Measurements from ENCODE around the gene TACC2. TPM values are rescaled to one million over a fixed set of nuclear protein-coding genes. Genes with fewer than 3 reads are reported as not detected.

Gene TACC2
- total and polyA plus RNA-seq, 2 experiments from 2014 or later = 4.3 to 16.7 TPM

DNA sequence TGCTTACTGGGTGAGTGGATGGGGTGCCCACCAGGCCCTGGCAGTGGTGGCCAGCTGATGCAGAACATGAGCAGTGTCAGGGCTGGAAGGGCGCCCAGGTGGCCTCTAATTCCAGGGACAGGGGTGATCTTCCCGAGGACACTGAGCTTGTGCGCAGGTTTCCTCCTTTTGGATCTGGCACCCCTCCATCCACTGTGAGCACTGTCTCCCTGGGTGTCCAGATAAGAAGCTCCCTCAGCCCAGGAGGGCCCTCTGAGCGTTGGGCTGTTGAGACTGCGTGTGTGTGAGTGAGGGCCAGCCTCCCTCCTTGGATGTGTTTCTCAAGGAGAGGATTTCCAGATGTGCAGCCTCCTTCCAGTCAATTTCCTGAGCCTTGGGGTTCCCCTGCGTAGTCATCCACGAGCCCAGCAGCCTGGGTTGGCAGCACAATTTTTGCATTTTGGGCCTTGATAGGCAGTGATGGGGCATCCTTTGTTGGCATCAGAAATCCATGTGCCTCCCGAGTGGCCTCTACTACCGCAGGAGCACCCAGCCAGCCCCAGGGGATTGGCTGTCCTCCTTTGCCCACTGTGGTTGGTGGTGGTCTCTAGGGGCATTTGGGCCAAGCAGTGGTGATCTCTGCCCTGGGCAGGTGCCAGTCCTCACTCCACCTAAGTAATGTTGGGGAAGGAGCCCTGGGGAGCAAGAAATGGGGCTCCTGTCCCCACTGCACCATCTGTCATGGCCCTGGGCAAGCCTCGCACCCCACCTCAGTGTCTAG, 261.2 kb downstream of the TACC2 start:
- H3K4me1 ChIP-seq (ENCODE audit: insufficient read depth) = no peaks in the 10 kb centered on the region
- DNase-seq = no peak
- no peak overlapping the region for H2AFZ ChIP-seq
- no peaks in the 10 kb centered on the region for H3K9me3 ChIP-seq (ENCODE audit: low read depth)
- no peak overlapping the region for H3K4me2 ChIP-seq (ENCODE audit: unreplicated experiment)
- H4K20me1 ChIP-seq (ENCODE audit: insufficient read depth) = no peaks in the 10 kb centered on the region
- no peak overlapping the region for H3K27ac ChIP-seq
- H3K36me3 ChIP-seq (ENCODE audit: low read depth) = no peaks in the 10 kb centered on the region
- in situ Hi-C loops (cut with MboI) = no loop called here
- H3F3A ChIP-seq (ENCODE audit: insufficient read depth) = no peaks in the 10 kb centered on the region
- H3K27me3 ChIP-seq (replicated peaks; ENCODE audit: insufficient read depth) = no peaks in the 10 kb centered on the region
- H3K9ac ChIP-seq = no peak overlapping the region
- H3K79me2 ChIP-seq (ENCODE audit: insufficient read depth) = no peaks in the 10 kb centered on the region
- H3K4me3 ChIP-seq = no peak overlapping the region
- WGBS, 2 experiments (ENCODE audit: low coverage in 1 of 2, low lambda C conversion rate in 2 of 2, missing lambda C conversion rate in 2 of 2) = 89 to 90% methylated on average over 10 of the region's 10 CpGs
- no peak for TF ChIP-seq EZH2 (IDR thresholded peaks at IDR 0.05; ENCODE audit: insufficient read depth, poor library complexity, severe bottlenecking)
- TF ChIP-seq EZH2phosphoT487 (IDR thresholded peaks at IDR 0.05; ENCODE audit: insufficient read depth, low read depth) = no peak
- H3K9me2 ChIP-seq (ENCODE audit: insufficient read depth) = no peaks in the 10 kb centered on the region

DNA sequence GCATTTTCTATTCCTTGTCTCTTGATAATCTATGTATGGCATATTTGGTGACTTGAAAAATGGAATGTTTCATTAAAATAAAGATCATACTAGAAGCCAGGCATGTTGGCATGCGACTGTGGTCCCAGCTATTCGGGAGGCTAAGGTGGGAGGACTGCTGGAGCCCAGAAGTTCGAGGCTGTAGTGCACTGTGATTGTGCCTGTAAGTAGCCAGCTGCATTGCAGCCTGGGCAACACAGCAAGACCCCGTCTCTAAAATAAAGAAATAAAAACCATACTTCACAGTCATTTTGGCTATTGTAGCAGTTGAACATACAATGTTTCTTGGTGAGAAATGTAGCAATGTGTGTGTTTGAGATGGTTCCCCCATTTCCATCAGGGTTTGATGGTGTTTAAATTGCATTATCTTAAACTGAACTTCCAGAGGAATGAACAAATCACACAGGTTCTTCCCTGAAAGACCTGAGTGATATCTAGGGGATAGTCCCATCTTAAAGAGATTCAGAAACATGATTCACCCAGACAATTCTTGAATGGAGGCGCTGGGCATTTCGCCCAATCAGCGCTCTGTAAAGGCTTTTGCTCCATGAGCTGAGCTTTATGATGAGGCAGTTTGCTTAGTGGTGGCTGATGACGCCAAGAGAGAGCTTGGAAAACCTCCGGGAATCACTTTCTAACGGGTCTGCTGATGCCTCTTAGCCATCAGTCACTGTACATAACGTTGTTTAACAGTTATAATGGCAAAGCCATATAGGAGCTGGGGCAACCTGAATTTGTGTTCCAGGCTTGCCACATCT, 262.7 kb downstream of the TACC2 start:
- Histone ChIP-seq H3K27ac (no peak overlapping the region), H3K36me3 (ENCODE audit: low read depth) (no peaks in the 10 kb centered on the region), H3K9me3 (ENCODE audit: low read depth) (no peaks in the 10 kb centered on the region), H3K9ac (no peak overlapping the region), H3K27me3 (replicated peaks; ENCODE audit: insufficient read depth) (no peaks in the 10 kb centered on the region), H3K79me2 (ENCODE audit: insufficient read depth) (no peaks in the 10 kb centered on the region), H3F3A (ENCODE audit: insufficient read depth) (no peaks in the 10 kb centered on the region), H3K4me1 (ENCODE audit: insufficient read depth) (no peaks in the 10 kb centered on the region), H2AFZ (no peak overlapping the region), H3K4me2 (ENCODE audit: unreplicated experiment) (no peak overlapping the region), H3K9me2 (ENCODE audit: insufficient read depth) (no peaks in the 10 kb centered on the region), H3K4me3 (no peak overlapping the region), H4K20me1 (ENCODE audit: insufficient read depth) (no peaks in the 10 kb centered on the region)
- no peak for DNase-seq
- in situ Hi-C loops (cut with MboI) = no loop called here
- no peak for TF ChIP-seq EZH2phosphoT487 (IDR thresholded peaks at IDR 0.05; ENCODE audit: insufficient read depth, low read depth)
- no peak for TF ChIP-seq EZH2 (IDR thresholded peaks at IDR 0.05; ENCODE audit: insufficient read depth, poor library complexity, severe bottlenecking)
- WGBS, 2 experiments (ENCODE audit: low coverage in 1 of 2, low lambda C conversion rate in 2 of 2, missing lambda C conversion rate in 2 of 2) = 95% methylated on average over 11 of the region's 11 CpGs

DNA sequence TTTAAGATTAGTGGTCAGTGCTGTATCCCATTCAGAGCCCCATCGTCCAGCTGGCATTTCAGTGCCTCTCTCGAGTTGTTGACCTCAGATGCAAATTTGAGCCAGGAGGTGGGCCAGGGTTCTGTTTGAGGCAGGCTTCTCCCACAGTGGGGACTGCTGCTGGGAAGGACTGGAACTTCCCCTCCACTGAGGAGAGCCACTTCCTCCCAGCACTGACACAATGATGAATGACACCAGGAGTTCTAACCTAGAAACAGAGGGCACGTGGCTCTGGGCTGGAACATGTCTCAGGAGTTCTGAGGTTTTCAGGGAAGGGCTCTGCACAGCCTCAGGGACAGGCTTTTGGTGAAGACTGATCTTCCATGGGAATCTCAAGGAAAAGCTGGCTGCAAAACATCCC, 263.8 kb downstream of the TACC2 start:
- in situ Hi-C loops (cut with MboI) = no loop called here
- no peaks in the 10 kb centered on the region for H3K27me3 ChIP-seq (replicated peaks; ENCODE audit: insufficient read depth)
- H3K79me2 ChIP-seq (ENCODE audit: insufficient read depth) = no peaks in the 10 kb centered on the region
- H3K4me1 ChIP-seq (ENCODE audit: insufficient read depth) = no peaks in the 10 kb centered on the region
- H3K9ac ChIP-seq = no peak overlapping the region
- H3K4me3 ChIP-seq = no peak overlapping the region
- no peak for DNase-seq
- H3K36me3 ChIP-seq (ENCODE audit: low read depth) = no peaks in the 10 kb centered on the region
- H3K9me3 ChIP-seq (ENCODE audit: low read depth) = no peaks in the 10 kb centered on the region
- H3K9me2 ChIP-seq (ENCODE audit: insufficient read depth) = no peaks in the 10 kb centered on the region
- H4K20me1 ChIP-seq (ENCODE audit: insufficient read depth) = no peaks in the 10 kb centered on the region
- H3K4me2 ChIP-seq (ENCODE audit: unreplicated experiment) = no peak overlapping the region
- TF ChIP-seq EZH2phosphoT487 (IDR thresholded peaks at IDR 0.05; ENCODE audit: insufficient read depth, low read depth) = no peak
- no peak for TF ChIP-seq EZH2 (IDR thresholded peaks at IDR 0.05; ENCODE audit: insufficient read depth, poor library complexity, severe bottlenecking)
- H3F3A ChIP-seq (ENCODE audit: insufficient read depth) = no peaks in the 10 kb centered on the region; the same call in 1 of the 2 replicates
- H3K27ac ChIP-seq = no peak overlapping the region
- 91 to 96% methylated on average over 3 of the region's 3 CpGs for whole genome bisulfite sequencing, 2 experiments (ENCODE audit: low coverage in 1 of 2, low lambda C conversion rate in 2 of 2, missing lambda C conversion rate in 2 of 2)
- H2AFZ ChIP-seq = no peak overlapping the region

DNA sequence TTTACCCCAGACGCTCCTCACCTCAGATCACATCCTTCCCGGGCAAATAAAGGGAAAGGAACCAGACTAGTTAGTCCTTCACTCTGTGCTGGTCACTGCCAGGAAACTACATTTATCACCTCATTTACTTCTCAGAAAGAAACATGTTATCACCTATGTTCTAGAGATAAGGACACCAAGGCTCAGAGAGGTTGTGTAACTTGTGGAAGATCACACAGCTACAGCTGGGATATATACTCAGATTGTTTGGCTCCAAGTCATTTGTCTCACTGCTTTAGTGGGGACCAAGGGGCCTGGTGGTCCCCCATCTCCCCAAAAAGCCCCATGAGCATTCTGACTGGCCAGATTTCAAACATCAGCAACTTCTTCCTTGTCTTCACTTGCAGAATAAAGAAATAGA, 264.6 kb downstream of the TACC2 start:
- H3K9me3 ChIP-seq (ENCODE audit: low read depth) = no peaks in the 10 kb centered on the region
- H3K4me1 ChIP-seq (ENCODE audit: insufficient read depth) = no peaks in the 10 kb centered on the region
- H4K20me1 ChIP-seq (ENCODE audit: insufficient read depth) = no peaks in the 10 kb centered on the region
- no peak overlapping the region for H3K4me3 ChIP-seq
- H3K9me2 ChIP-seq (ENCODE audit: insufficient read depth) = no peaks in the 10 kb centered on the region
- TF ChIP-seq EZH2phosphoT487 (IDR thresholded peaks at IDR 0.05; ENCODE audit: insufficient read depth, low read depth) (no peak), EZH2 (IDR thresholded peaks at IDR 0.05; ENCODE audit: insufficient read depth, poor library complexity, severe bottlenecking) (no peak)
- no peaks in the 10 kb centered on the region for H3K27me3 ChIP-seq (replicated peaks; ENCODE audit: insufficient read depth)
- no peaks in the 10 kb centered on the region for H3K79me2 ChIP-seq (ENCODE audit: insufficient read depth)
- WGBS, 2 experiments (ENCODE audit: low coverage in 1 of 2, low lambda C conversion rate in 2 of 2, missing lambda C conversion rate in 2 of 2) = 98 to 100% methylated on average over 2 of the region's 2 CpGs
- no peak overlapping the region for H3K9ac ChIP-seq
- H3K36me3 ChIP-seq (ENCODE audit: low read depth) = no peaks in the 10 kb centered on the region
- no peak overlapping the region for H2AFZ ChIP-seq
- H3K27ac ChIP-seq = no peak overlapping the region
- no peaks in the 10 kb centered on the region; the same call in 1 of the 2 replicates for H3F3A ChIP-seq (ENCODE audit: insufficient read depth)
- in situ Hi-C loops (cut with MboI) = no loop called here
- DNase-seq = no peak
- H3K4me2 ChIP-seq (ENCODE audit: unreplicated experiment) = no peak overlapping the region
